IPS-18c (cell line): Measurements from ENCODE around the gene PLAAT4.

ENCODE experiments used
- H3K4me3 ChIP-seq: 2 replicates; pipeline ENCODE4 v1.7.0; 2013; ENCODE audit warnings: low read depth, mild to moderate bottlenecking, low read length, moderate library complexity; ENCODE audit not compliant: insufficient read depth
- H3K9me3 ChIP-seq: one replicate; pipeline ENCODE4 v1.6.1; 2013; ENCODE audit warnings: mild to moderate bottlenecking, low read length, moderate library complexity; ENCODE audit not compliant: control insufficient read depth, insufficient read depth

The PLAAT4 gene, protein sequence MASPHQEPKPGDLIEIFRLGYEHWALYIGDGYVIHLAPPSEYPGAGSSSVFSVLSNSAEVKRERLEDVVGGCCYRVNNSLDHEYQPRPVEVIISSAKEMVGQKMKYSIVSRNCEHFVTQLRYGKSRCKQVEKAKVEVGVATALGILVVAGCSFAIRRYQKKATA

DNA sequence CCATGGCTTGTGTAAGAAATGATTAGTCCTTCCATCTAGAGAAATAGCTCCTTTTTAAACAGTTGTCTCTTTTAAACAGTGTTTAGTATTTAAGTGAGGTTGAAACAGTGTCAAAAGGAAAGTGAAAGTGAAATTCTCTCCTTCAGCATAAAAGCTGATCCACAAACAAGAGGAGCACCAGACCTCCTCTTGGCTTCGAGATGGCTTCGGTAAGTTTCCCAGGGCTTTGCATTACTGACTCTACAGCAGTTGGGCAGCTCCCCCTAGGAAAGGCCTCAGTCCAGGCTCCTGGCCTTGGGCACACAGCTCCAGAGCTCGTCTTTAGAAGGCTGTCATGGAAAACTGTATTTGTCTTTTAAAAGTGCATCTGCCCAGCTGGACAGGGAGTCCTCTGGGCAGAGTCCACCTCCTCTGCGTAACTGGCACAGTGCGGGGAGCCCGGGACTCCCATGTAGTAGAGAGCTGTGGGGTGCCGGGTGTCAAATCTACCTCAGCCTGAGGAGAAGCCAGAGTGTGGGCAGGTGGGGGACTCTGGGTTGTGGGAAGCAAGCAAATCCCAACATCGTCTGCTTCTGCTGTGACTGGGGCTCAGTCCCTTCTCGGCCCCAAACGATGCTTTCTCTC lies at the start of gene PLAAT4:
Gene PLAAT4 (plus strand): TSS at position 140 of the 624 bp plus-strand sequence. CDS start 61 bp downstream, at position 201.
- Histone ChIP-seq H3K9me3 (peaks cover 3% of the 10 kb centered on the region), H3K4me3 (no peak within 1 kb of the TSS)

- Histone ChIP-seq H3K4me3 (no peak overlapping the region), H3K9me3 (peaks cover 2% of the 10 kb centered on the region)
Observed at GRCh38 chr11:63488789-63489188, 47.8 kb upstream of the PLAAT4 start.

DNA sequence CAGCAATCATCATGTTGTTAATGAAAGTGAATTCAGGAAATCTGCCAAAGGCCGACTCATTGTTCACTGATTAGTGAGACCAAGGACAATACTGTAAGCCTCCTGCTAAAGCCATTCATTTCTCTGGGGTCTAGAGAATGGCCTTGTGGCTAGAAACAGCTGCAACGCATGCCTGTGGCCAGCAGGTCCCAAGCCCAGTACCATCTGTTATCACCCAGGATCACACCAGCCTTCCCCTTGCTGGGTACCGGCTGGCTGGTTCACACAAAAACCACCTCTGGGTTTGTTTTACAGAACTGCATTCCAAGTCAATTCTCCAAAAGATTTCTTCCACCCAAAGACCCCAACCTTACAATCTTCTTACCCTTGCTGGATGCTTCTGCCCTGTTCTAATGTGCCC lies 46.7 kb upstream of the PLAAT4 start:
- Histone ChIP-seq H3K4me3 (peak overlapping the region; percentile 52; the same call in 1 of the 2 replicates), H3K9me3 (peaks cover 2% of the 10 kb centered on the region)

- Histone ChIP-seq H3K9me3 (peaks cover 2% of the 10 kb centered on the region), H3K4me3 (peak within 1 kb of the TSS; percentile 52)
Observed at GRCh38 chr11:63490551-63491239, 45.9 kb upstream of the PLAAT4 start, which contains the start of gene PLAAT5. TSS of gene PLAAT5 (minus strand) at chr11:63491167. CDS start at chr11:63491034, 133 bp downstream.

- H3K9me3 ChIP-seq, result no peaks in the 10 kb centered on the region
- H3K4me3 ChIP-seq, result peak overlapping the region; percentile 52
Observed at GRCh38 chr11:63491240-63491587, 45.4 kb upstream of the PLAAT4 start.

DNA sequence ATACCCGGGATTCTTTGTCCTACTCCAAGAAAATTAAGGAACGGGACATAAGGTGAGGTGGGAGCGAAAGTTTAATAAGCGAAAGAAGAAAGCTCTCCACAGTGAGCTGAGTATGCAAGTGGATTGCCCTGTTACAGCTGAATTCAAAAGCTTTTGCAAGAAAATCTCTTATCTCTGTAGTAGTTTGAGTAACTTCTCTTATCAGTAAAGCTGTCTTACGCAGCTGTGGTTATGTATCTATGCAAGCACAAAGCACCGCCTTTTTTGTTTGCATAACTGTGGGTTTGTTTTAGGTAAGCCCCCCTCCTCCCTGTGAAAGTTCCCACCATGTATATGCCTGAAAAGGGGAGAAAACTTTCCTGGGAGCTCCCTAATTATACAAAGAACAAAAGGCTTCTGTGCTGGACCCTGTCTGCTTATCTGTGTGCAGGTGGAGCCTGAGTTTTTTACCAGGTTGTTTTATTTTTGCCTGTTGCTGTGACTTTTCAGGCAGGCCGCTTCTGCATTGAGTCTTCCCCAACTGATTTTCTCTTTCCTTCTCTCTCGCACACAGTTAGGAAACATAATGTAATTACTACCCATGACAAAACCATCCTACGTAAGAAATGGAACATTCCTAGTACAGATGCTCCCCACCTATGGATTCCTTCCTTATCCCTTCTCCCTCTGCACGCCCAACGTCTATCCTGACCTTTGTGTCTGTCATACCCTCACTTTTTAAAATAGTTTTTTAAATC lies 44.8 kb upstream of the PLAAT4 start:
- peak overlapping the region; percentile 21; the same call in 1 of the 2 replicates for H3K4me3 ChIP-seq
- no peaks in the 10 kb centered on the region for H3K9me3 ChIP-seq

GRCh38 chr11:63492441-63492840 lies 44.2 kb upstream of the PLAAT4 start:
- H3K4me3 ChIP-seq, result no peak overlapping the region
- no peaks in the 10 kb centered on the region for H3K9me3 ChIP-seq

DNA sequence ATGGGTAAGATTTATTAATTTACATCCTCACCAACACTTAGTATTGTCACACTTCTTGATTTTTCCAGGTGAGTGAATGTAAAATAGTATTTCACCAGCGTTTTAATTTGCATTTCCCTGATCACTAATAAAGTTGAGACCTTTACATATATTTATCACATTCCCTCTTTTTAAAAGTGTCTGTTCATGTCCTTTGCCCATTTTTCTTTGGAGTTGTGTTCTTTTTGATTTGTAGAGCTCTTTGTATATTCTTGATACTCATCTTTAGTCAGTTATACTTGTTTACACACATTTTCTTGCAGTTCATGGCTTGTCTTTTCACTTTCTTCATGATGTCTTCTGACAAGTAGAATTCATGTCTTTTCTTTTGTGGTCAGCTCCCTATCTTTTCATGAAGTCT lies 43.5 kb upstream of the PLAAT4 start:
- H3K9me3 ChIP-seq, result no peaks in the 10 kb centered on the region
- no peak overlapping the region for H3K4me3 ChIP-seq

DNA sequence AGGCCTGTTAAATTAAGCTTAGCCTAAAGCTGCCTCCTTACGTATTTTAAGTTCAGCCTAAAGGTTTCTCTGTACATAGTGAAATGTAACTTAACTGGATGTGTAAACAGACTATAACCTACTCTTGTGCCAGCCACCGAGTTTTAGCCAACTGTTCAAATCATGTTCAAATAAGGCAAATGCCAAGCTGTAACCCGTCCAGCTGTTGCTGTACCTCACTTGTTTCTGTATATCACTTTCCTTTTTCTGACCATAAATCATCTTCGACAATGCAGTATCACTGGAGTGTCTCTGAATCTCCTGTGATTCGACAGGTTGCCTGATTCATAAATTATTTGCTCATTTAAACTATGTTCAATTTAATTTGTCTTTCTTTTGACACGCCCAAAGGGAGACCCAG lies 41.6 kb upstream of the PLAAT4 start:
- Histone ChIP-seq H3K9me3 (no peaks in the 10 kb centered on the region), H3K4me3 (no peak overlapping the region)

DNA sequence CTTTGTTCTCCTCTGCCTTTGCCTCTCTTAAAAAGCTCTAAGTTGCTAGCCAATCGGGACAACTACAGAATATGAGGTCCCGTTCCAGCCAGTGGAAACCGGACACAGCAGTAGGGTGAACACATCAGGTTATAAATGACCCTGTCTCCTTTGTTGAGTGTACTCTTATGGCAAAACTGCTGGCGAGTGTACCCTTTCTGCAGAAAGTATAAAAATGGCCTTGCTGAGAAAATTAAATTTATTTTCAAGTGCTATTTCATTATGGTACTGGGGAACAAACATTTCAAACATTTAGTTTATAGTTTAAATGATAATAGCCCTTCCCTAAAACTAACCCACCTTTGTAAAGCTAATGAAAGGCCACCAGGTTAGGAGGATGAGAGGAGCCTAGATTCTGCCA lies 36.7 kb upstream of the PLAAT4 start:
- H3K9me3 ChIP-seq, result no peaks in the 10 kb centered on the region
- H3K4me3 ChIP-seq, result no peak overlapping the region

GRCh38 chr11:63501236-63501635 lies 35.4 kb upstream of the PLAAT4 start:
- H3K9me3 ChIP-seq, result no peaks in the 10 kb centered on the region

GRCh38 chr11:63502252-63502820 lies 34.3 kb upstream of the PLAAT4 start:
- Histone ChIP-seq H3K9me3 (no peaks in the 10 kb centered on the region), H3K4me3 (no peak overlapping the region)

More at GRCh38 chr11:63501236-63501635, 35.4 kb upstream of the PLAAT4 start:
- no peak overlapping the region for H3K4me3 ChIP-seq

GRCh38 chr11:63503492-63503891 lies 33.1 kb upstream of the PLAAT4 start:
- Histone ChIP-seq H3K9me3 (no peaks in the 10 kb centered on the region), H3K4me3 (no peak overlapping the region)

- Histone ChIP-seq H3K9me3 (no peaks in the 10 kb centered on the region), H3K4me3 (no peak overlapping the region)
Observed at GRCh38 chr11:63504054-63504453, 32.6 kb upstream of the PLAAT4 start.

GRCh38 chr11:63504933-63505586 lies 31.5 kb upstream of the PLAAT4 start:
- H3K4me3 ChIP-seq, result no peak overlapping the region; the same call in 1 of the 2 replicates
- H3K9me3 ChIP-seq, result no peaks in the 10 kb centered on the region

DNA sequence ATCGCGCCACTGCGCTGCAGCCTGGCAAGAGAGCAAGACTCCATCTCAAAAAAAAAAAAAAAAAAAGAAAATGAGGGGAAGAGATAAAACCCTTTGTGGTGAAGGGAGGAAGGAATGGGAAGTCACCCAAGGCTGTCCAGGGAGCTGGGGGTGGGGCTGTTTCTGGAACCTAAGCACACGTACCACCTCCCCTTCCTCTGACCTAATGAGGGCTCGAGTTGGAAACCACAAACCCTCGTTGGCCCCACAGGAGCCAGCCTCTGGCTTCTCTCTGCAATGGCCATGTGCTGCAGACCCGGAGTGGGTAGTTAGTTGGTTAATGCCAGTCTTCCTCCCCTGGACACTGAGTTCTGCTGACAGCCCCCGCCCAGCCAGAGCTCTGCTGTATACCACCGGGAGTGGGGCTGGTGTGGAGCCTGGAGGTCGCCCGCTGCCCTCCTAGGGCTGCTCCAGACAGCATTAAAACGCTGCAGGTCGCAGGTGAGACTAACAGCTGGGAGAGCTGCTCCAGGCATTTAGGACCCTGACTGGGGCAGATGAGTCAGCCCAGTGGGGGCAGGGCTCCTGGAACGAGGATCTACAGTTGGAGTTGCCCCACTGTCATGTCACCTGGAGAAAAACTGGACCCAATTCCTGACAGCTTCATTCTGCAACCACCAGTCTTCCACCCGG lies 30.6 kb upstream of the PLAAT4 start, which contains the start of gene LGALS12:
Gene LGALS12 (plus strand): TSS at position 228 of the 672 bp plus-strand sequence. CDS start 375 bp downstream, at position 603.
- Histone ChIP-seq H3K9me3 (no peaks in the 10 kb centered on the region), H3K4me3 (no peak within 1 kb of the TSS; the same call in 1 of the 2 replicates)
